Large intestine (tissue), 3 donors: Measurements from ENCODE around the gene SPRED2. TPM values are rescaled to one million over a fixed set of nuclear protein-coding genes. Genes with fewer than 3 reads are reported as not detected.

Experiments
- DNase-seq, 2 donors: peaks; one replicate each; pipeline versions ENCODE4 v3.0.0 to v3.0.0-alpha.2; 2013
- H3K27ac ChIP-seq: one replicate; pipeline ENCODE4 v1.5.1; 2013; ENCODE audit warnings: low read length
- H3K27me3 ChIP-seq: 2 replicates; pipeline ENCODE4 v1.6.1; 2013; ENCODE audit warnings: low read length; ENCODE audit not compliant: control insufficient read depth, insufficient read depth
- H3K36me3 ChIP-seq: 2 replicates; pipeline ENCODE4 v1.6.1; 2013; ENCODE audit warnings: low read length; ENCODE audit not compliant: control insufficient read depth, insufficient read depth
- H3K4me1 ChIP-seq: one replicate; pipeline ENCODE4 v1.6.1; 2013; ENCODE audit warnings: low read length; ENCODE audit not compliant: control insufficient read depth, insufficient read depth
- H3K4me3 ChIP-seq: one replicate; pipeline ENCODE4 v1.5.1; 2013; ENCODE audit warnings: low read length
- H3K9me3 ChIP-seq: one replicate; pipeline ENCODE4 v1.6.1; 2013; ENCODE audit warnings: mild to moderate bottlenecking, low read depth, low read length, moderate library complexity; ENCODE audit not compliant: control insufficient read depth
- WGBS: methylation state at CpG from one replicate; pipeline ENCODE4 v1.1.5; 2013; ENCODE audit warnings: low lambda C conversion rate; ENCODE audit not compliant: insufficient coverage; 5-methylcytosine and 5-hydroxymethylcytosine counted together
- polyA plus RNA-seq: library from polyadenylated mRNA; unstranded; fragments of 120-200 nt; gene quantifications from one replicate; pipeline ENCODE4 v1.2.1, GENCODE V29; 2013

SPRED2 gene
- polyA plus RNA-seq, 1 donor: 22.4 TPM

GRCh38 chr2:65265671-65266045 lies 166.7 kb downstream of the SPRED2 start:
- Histone ChIP-seq H3K4me1 (no peaks in the 10 kb centered on the region), H3K27me3 (no peaks in the 10 kb centered on the region), H3K27ac (no peak overlapping the region), H3K4me3 (no peak overlapping the region), H3K36me3 (peaks cover 51% of the 10 kb centered on the region), H3K9me3 (no peaks in the 10 kb centered on the region)
- no peak for DNase-seq

- no peaks in the 10 kb centered on the region for H3K27me3 ChIP-seq
- 100% methylated on average over 1 of the region's 8 CpGs for WGBS
- H3K4me1 ChIP-seq: no peaks in the 10 kb centered on the region
- DNase-seq: peak; percentile 68 to 80
- H3K27ac ChIP-seq: no peak overlapping the region
- H3K36me3 ChIP-seq: peaks cover 49% of the 10 kb centered on the region
- no peaks in the 10 kb centered on the region for H3K9me3 ChIP-seq
- H3K4me3 ChIP-seq: no peak overlapping the region
Measured at GRCh38 chr2:65264821-65265670, 167.4 kb downstream of the SPRED2 start.

DNA sequence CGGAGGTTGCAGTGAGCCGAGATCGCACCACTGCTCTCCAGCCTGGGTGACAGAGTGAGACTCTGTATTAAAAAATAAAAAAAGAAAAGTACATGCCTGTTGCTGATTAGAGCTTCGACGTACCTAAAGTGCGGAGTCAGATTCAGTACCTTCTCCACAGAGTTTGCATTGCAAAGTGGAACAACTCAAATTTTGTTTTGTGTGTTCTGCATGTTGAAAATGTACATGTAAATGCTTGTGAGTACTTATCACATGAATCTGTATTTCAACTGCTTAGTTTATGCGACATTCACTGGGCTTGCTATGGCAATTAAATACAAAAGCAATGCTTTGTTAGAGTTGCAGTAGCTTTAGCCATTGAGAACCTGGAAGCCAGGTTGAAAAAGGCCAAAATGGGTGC lies 168.4 kb downstream of the SPRED2 start:
- WGBS: 100% methylated on average over 3 of the region's 7 CpGs
- DNase-seq: no peak

GRCh38 chr2:65263262-65263661 lies 169.1 kb downstream of the SPRED2 start:
- no peaks in the 10 kb centered on the region for H3K4me1 ChIP-seq
- no peaks in the 10 kb centered on the region for H3K27me3 ChIP-seq
- no peak for DNase-seq
- no CpG with 5 or more reads among the region's 1 CpG for WGBS
- H3K9me3 ChIP-seq: no peaks in the 10 kb centered on the region
- no peak overlapping the region for H3K4me3 ChIP-seq
- no peak overlapping the region for H3K27ac ChIP-seq
- H3K36me3 ChIP-seq: peaks cover 40% of the 10 kb centered on the region

More for the DNA sequence above, 168.4 kb downstream of the SPRED2 start:
- Histone ChIP-seq H3K9me3 (no peaks in the 10 kb centered on the region), H3K27me3 (no peaks in the 10 kb centered on the region), H3K27ac (no peak overlapping the region), H3K4me3 (no peak overlapping the region), H3K36me3 (peaks cover 46% of the 10 kb centered on the region), H3K4me1 (no peaks in the 10 kb centered on the region)

- H3K4me1 ChIP-seq: no peaks in the 10 kb centered on the region
- 100% methylated on average over 1 of the region's 3 CpGs for WGBS
- H3K36me3 ChIP-seq: peaks cover 36% of the 10 kb centered on the region
- no peak overlapping the region for H3K4me3 ChIP-seq
- no peak for DNase-seq
- H3K27me3 ChIP-seq: no peaks in the 10 kb centered on the region
- no peaks in the 10 kb centered on the region for H3K9me3 ChIP-seq
- H3K27ac ChIP-seq: no peak overlapping the region
Measured at GRCh38 chr2:65261676-65262075, 170.7 kb downstream of the SPRED2 start.

Other genes with a start within 250 kb of the SPRED2 start
- 181 TPM for gene ACTR2, start 204.8 kb downstream of the SPRED2 start, polyA plus RNA-seq